ENCODE results near the gene EHD1.
"Not testable (repeated sequence)": the region's sequence is repeated elsewhere in the genome, so short reads cannot be mapped to it uniquely, and the experiment has no call there.

EHD1 gene

GRCh38 chr11:64855596-64856304 is 22.7 kb downstream of the EHD1 start:
- DNase-seq, result no peak

GRCh38 chr11:64854534-64855502 is 23.6 kb downstream of the EHD1 start:
- DNase-seq, result no peak

- DNase-seq, result no peak
These were observed 24.3 kb downstream of the EHD1 start for GRCh38 chr11:64854157-64854533.

GRCh38 chr11:64853709-64854108 is 24.7 kb downstream of the EHD1 start:
- no peak for DNase-seq

- DNase-seq, result no peak
These were observed 25.5 kb downstream of the EHD1 start for GRCh38 chr11:64852804-64853509.

GRCh38 chr11:64851831-64852351 is 26.5 kb downstream of the EHD1 start:
- no peak for DNase-seq

GRCh38 chr11:64850979-64851567 is 27.3 kb downstream of the EHD1 start:
- DNase-seq, result no peak

GRCh38 chr11:64849598-64850356 is 28.6 kb downstream of the EHD1 start:
- no peak for DNase-seq

- no peak for DNase-seq
These were observed 29.4 kb downstream of the EHD1 start for GRCh38 chr11:64848826-64849597.

- no peak for DNase-seq
These were observed 30.1 kb downstream of the EHD1 start for GRCh38 chr11:64848214-64848825.

GRCh38 chr11:64846998-64847666 is 31.3 kb downstream of the EHD1 start:
- peak; percentile 85 for DNase-seq

- not testable (repeated sequence) for DNase-seq
These were observed 32.7 kb downstream of the EHD1 start for GRCh38 chr11:64845776-64846129.

- no peak for DNase-seq
These were observed 33.2 kb downstream of the EHD1 start for GRCh38 chr11:64845129-64845775.

GRCh38 chr11:64844330-64845128 is 33.9 kb downstream of the EHD1 start, which contains the start of gene CDC42BPG:
Gene CDC42BPG (minus strand): TSS chr11:64844653. CDS start chr11:64844569, 84 bp downstream.
- peak; percentile 28 for DNase-seq

- DNase-seq, result no peak
These were observed 34.6 kb downstream of the EHD1 start for GRCh38 chr11:64843686-64844329.

GRCh38 chr11:64842851-64843685 is 35.4 kb downstream of the EHD1 start:
- no peak for DNase-seq

GRCh38 chr11:64842366-64842759 is 36.1 kb downstream of the EHD1 start:
- DNase-seq, result no peak

Measured in NCI-H2227 treated with DMSO at 0.1 percent for 48 hours (cell line).